NCI-H510A treated with DMSO at 0.1 percent for 48 hours (cell line): ENCODE results near the gene ENTPD5.
"Not testable (repeated sequence)": the region's sequence is repeated elsewhere in the genome, so short reads cannot be mapped to it uniquely, and the experiment has no call there.

Experiments used
- DNase-seq: peaks from one replicate; lab custom pipeline; 2025; lab: John Stamatoyannopoulos, UW

The ENTPD5 gene

DNA sequence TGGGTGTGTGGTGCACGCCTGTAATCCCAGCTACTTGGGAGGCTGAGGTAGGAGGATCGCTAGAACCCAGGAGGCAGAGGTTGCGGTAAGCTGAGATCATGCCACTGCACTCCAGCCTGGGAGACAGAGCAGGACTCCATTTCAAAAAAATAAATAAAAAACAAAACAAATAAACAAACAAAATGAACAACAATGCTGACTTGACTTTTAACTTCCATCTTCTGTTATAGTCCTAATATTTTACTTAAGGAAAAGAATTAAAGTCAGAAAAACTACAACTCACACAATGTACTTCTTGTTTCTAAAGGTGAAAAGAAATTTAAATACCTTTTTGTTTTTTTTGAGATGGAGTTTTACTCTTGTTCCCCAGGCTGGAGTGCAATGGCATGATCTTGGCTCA, 13.4 kb downstream of the ENTPD5 start:
- not testable (repeated sequence) for DNase-seq

DNA sequence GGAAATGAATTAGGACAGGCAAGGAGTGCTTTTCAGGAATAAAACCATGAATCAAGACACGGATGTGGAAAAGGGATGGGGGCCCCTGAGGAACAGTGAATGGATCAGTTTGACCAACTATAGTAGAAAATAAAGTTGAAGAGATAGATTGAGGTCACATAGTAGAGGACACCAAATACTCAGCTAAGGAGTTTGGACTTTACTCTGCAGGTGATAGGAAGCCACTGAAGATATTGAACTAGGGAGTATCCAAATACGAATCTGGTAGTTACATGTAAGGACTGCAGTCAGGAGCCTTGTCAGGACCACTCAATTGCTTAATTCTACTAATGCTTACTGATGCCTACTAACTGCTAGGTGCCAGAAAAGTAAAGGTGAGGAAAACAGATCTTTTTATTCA, 20.4 kb downstream of the ENTPD5 start:
- DNase-seq: no peak

DNA sequence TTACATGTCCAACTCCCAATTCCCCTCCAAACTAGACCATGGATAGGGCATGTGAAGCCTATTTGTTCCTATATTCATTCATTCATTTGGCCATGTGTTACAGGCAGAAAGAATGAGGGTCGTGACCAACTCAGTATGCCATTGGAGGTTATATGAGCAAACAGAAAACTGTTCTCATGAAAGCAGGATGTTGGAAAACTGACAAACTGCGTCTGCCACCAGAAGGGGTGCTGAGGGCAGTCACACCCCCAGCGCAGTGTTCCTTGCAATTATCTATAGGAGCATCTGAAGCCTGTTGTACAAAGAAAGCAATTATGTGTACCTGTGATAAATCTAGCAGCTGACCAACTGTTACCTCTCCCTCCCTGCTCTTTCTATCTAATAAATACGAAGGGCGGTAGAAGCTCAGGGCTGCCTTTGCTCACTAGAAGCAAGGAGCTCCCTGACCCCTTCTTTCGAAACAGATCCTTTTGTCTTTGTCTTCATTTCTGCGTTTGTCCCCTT, 21.1 kb downstream of the ENTPD5 start:
- no peak for DNase-seq

DNA sequence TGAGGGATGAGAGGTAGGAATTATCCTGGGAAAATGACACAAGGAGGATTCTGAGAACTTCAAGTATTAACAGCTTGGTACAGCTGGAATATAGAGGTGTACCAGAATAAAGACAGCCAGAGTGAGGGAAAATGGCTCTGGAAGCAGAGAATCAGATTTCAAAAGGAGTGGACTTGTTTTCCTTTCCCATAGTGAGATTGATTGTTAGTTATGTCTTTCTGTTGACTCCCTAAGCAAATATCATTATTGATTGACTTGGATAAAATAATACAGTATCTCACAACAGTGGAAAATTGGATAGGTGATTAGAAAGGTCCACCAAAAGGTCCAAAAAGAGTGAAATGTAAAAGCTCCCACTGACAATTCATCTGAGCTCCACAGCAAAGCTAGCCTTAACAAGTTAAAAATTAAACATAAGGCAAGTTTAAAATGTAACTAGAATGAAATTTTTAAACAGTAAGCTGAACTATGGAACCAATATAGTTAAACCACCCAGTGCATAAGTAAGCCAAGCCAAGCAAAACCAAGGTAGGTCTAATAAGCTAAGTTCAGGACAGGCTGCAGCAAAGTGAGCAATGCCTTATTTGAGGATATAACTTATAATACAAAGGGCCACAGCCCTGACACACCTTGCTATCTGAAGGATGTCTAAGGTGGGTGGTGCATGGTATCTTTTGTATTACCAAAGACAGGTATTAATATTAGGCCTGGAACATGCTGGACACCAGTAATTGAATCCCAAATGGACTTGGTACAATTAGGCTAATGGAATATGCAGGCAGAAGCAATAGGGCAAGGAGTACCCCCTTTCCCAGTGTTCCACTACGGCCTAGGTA, 21.8 kb downstream of the ENTPD5 start:
- DNase-seq: peak; percentile 4

- no peak for DNase-seq
Observed at GRCh38 chr14:73996731-73997107, 22.4 kb downstream of the ENTPD5 start.

GRCh38 chr14:73995977-73996378, 23.1 kb downstream of the ENTPD5 start:
- DNase-seq: no peak

- not testable (repeated sequence) for DNase-seq
Observed at GRCh38 chr14:73994926-73995325, 24.2 kb downstream of the ENTPD5 start.

DNA sequence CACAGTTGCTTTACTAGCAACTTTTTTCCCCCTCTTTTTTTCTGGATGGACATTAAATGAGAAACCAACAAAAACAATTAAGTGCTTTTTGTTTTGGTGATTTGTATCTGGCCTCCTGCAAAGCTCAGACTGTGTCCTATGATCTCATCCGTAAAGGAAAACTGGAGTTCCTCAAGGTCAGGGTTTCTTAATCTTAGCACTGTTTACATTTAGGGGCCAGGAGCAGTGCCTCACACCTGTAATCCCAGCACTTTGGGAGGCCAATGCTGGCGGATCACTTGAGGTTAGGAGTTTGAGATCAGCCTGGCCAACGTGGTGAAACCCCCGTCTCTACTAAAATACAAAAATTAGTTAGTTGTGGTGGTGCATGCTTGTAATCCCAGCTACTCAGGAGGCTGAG, 28.0 kb downstream of the ENTPD5 start:
- no peak for DNase-seq

DNA sequence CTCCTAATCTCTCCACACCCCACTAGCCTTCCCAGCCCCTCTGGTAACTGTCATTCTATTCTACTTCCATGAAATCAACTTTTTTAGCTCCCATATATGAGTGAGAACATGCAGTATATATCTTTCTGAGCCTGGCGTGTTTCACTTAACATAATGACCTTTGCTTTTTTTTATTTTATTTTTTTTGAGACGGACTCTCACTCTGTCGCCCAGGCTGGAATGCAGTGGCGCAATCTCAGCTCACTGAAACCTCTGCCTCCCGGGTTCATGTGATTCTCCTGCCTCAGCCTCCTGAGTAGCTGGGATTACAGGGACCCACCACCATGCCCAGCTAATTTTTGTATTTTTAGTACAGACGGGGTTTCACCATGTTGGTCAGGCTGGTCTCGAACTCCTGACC, 30.4 kb downstream of the ENTPD5 start:
- not testable (repeated sequence) for DNase-seq

- DNase-seq: no peak
Observed at GRCh38 chr14:73988065-73988464, 31.0 kb downstream of the ENTPD5 start.

- DNase-seq: no peak
Observed at GRCh38 chr14:73977896-73978295, 41.2 kb downstream of the ENTPD5 start.

GRCh38 chr14:73976125-73976524, 43.0 kb downstream of the ENTPD5 start:
- no peak for DNase-seq

GRCh38 chr14:73973497-73973896, 45.6 kb downstream of the ENTPD5 start:
- DNase-seq: no peak

GRCh38 chr14:73968885-73969284, 50.2 kb downstream of the ENTPD5 start:
- no peak for DNase-seq

- DNase-seq: no peak
Observed at GRCh38 chr14:73965216-73965615, 53.9 kb downstream of the ENTPD5 start.

GRCh38 chr14:73961192-73961591, 57.9 kb downstream of the ENTPD5 start:
- no peak for DNase-seq

- DNase-seq: no peak
Observed at GRCh38 chr14:73958591-73958990, 60.5 kb downstream of the ENTPD5 start.

- DNase-seq: no peak
Observed at GRCh38 chr14:73955674-73956073, 63.4 kb downstream of the ENTPD5 start.

GRCh38 chr14:73953731-73954130, 65.4 kb downstream of the ENTPD5 start:
- no peak for DNase-seq

- peak; percentile 97 for DNase-seq
Observed at GRCh38 chr14:73949752-73950734, 69.0 kb downstream of the ENTPD5 start, which contains the start of the genes COQ6 and FAM161B. Gene COQ6, plus strand, starts transcription at chr14:73950302. Its CDS starts 31 bp downstream, at chr14:73950333. Gene FAM161B, minus strand, starts transcription at chr14:73950094. Its CDS starts 68 bp downstream, at chr14:73950026.

- no peak for DNase-seq
Observed at GRCh38 chr14:73945159-73945670, 73.9 kb downstream of the ENTPD5 start.
